DOHH2 (cell line): ENCODE results near the gene LIN28A.

Source experiments
- EZH2phosphoT487 ChIP-seq: fragments of 200-600 bp; sonication (generic); IDR thresholded peaks from 2 replicates; pipeline ENCODE4 v1.6.1; 2017; ENCODE audit warnings: borderline replicate concordance, mild to moderate bottlenecking, antibody characterized with exemption, low read length, moderate library complexity, mixed read lengths
- TF ChIP-seq, protein P1 (sequence below): fragments of 200-600 bp; sonication (generic); IDR thresholded peaks from one replicate; pipeline ENCODE4 v1.5.1; 2014; ENCODE audit warnings: antibody characterized with exemption, mild to moderate bottlenecking, low read depth, low read length; ENCODE audit not compliant: poor library complexity, severe bottlenecking

DNA sequence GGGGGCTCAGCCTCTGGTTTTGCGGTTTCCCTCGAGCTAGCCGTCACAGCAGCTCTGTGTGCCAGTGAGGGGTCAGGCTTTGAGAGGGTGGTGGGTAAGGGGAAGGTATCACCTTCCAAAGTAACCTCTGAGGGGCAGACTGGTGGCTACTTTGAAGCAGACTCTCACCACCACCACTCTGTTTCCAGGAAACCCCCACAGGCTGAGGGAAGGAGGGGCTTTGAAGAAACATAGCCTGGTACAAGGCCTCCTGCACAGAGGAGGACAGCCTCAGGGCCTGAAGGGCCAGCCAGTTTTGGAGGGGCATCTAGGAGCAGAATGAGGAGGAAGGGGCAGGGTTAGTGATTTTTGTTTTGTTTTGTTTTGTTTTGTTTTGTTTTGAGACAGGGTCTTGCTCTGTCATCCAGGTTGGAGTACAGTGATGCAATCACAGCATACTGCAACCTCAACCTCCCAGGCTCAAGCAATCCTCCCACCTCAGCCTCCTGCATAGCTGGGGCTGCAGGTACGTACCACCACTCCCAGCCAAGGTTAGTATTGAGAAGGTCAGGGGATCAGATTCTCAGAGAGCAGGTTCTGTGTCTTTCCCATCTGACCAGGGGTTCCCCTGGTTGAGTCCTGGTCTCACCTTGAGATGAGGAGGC is 20.9 kb upstream of the LIN28A start:
- TF ChIP-seq, protein P1, sequence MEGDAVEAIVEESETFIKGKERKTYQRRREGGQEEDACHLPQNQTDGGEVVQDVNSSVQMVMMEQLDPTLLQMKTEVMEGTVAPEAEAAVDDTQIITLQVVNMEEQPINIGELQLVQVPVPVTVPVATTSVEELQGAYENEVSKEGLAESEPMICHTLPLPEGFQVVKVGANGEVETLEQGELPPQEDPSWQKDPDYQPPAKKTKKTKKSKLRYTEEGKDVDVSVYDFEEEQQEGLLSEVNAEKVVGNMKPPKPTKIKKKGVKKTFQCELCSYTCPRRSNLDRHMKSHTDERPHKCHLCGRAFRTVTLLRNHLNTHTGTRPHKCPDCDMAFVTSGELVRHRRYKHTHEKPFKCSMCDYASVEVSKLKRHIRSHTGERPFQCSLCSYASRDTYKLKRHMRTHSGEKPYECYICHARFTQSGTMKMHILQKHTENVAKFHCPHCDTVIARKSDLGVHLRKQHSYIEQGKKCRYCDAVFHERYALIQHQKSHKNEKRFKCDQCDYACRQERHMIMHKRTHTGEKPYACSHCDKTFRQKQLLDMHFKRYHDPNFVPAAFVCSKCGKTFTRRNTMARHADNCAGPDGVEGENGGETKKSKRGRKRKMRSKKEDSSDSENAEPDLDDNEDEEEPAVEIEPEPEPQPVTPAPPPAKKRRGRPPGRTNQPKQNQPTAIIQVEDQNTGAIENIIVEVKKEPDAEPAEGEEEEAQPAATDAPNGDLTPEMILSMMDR = no peak
- no peak for TF ChIP-seq EZH2phosphoT487
